GM19328 (cell line): ENCODE measurements around the gene TLK2.
"Not testable (repeated sequence)": the region's sequence is repeated elsewhere in the genome, so short reads cannot be mapped to it uniquely, and the experiment has no call there.

Experiments used
- ATAC-seq: cut with Tn5 transposase; IDR thresholded peaks from one replicate; pipeline ENCODE4 v1.9.1; 2021; ENCODE audit warnings: mild to moderate bottlenecking, moderate library complexity; ENCODE audit not compliant: unreplicated experiment

TLK2 gene

GRCh38 chr17:62597920-62598319 lies 119.3 kb downstream of the TLK2 start:
- ATAC-seq: no peak

GRCh38 chr17:62599964-62600657 lies 121.5 kb downstream of the TLK2 start:
- no peak for ATAC-seq

GRCh38 chr17:62600805-62601204 lies 122.2 kb downstream of the TLK2 start:
- no peak for ATAC-seq

GRCh38 chr17:62601471-62601870 lies 122.8 kb downstream of the TLK2 start:
- ATAC-seq: no peak

GRCh38 chr17:62603783-62604182 lies 125.2 kb downstream of the TLK2 start:
- ATAC-seq: not testable (repeated sequence)

GRCh38 chr17:62605588-62605987 lies 127.0 kb downstream of the TLK2 start:
- ATAC-seq: no peak

GRCh38 chr17:62611292-62611691 lies 132.7 kb downstream of the TLK2 start:
- peak; percentile 71 for ATAC-seq

GRCh38 chr17:62611728-62612127 lies 133.1 kb downstream of the TLK2 start:
- ATAC-seq: peak; percentile 17

GRCh38 chr17:62612289-62612688 lies 133.7 kb downstream of the TLK2 start:
- not testable (repeated sequence) for ATAC-seq

- not testable (repeated sequence) for ATAC-seq
Observed at GRCh38 chr17:62613095-62613494, 134.5 kb downstream of the TLK2 start.

GRCh38 chr17:62614142-62614541 lies 135.5 kb downstream of the TLK2 start:
- ATAC-seq: no peak

- no peak for ATAC-seq
Observed at GRCh38 chr17:62615503-62615902, 136.9 kb downstream of the TLK2 start.

- no peak for ATAC-seq
Observed at GRCh38 chr17:62616993-62617893, 138.6 kb downstream of the TLK2 start.

GRCh38 chr17:62617894-62618472 lies 139.4 kb downstream of the TLK2 start:
- ATAC-seq: no peak

- ATAC-seq: no peak
Observed at GRCh38 chr17:62618647-62619416, 140.2 kb downstream of the TLK2 start.

- no peak for ATAC-seq
Observed at GRCh38 chr17:62619417-62620155, 141.0 kb downstream of the TLK2 start.

- ATAC-seq: no peak
Observed at GRCh38 chr17:62621223-62621622, 142.6 kb downstream of the TLK2 start.

GRCh38 chr17:62625184-62625869 lies 146.7 kb downstream of the TLK2 start:
- ATAC-seq: no peak

GRCh38 chr17:62625870-62626200 lies 147.2 kb downstream of the TLK2 start:
- ATAC-seq: no peak

- no peak for ATAC-seq
Observed at GRCh38 chr17:62626719-62627218, 148.1 kb downstream of the TLK2 start.
